Esophagus (tissue), 2 donors: Measurements from ENCODE around the gene TMEM63B. TPM values are rescaled to one million over a fixed set of nuclear protein-coding genes. Genes with fewer than 3 reads are reported as not detected.

Source experiments
- H3K27ac ChIP-seq, 2 donors: one replicate each; pipeline ENCODE4 v1.5.1; 2013; ENCODE audit warnings: low read depth in 2 of 2, mild to moderate bottlenecking in 2 of 2, inconsistent platforms in 1 of 2, low read length in 1 of 2, moderate library complexity in 1 of 2
- H3K27me3 ChIP-seq, 2 donors: one replicate each; pipeline ENCODE4 v1.6.1; 2013; ENCODE audit warnings: low read length in 2 of 2, control low read depth in 1 of 2, mild to moderate bottlenecking in 1 of 2; ENCODE audit not compliant: insufficient read depth in 2 of 2, control insufficient read depth in 1 of 2
- H3K36me3 ChIP-seq, 2 donors: one replicate each; pipeline ENCODE4 v1.6.1; 2013; ENCODE audit warnings: low read length in 1 of 2; ENCODE audit not compliant: control insufficient read depth in 2 of 2, insufficient read depth in 2 of 2
- H3K4me1 ChIP-seq, 2 donors: one replicate each; pipeline ENCODE4 v1.6.1; 2013; ENCODE audit warnings: low read length in 1 of 2; ENCODE audit not compliant: control insufficient read depth in 2 of 2, insufficient read depth in 2 of 2
- H3K4me3 ChIP-seq, 2 donors: one replicate each; pipeline ENCODE4 v1.5.1; 2013; ENCODE audit warnings: low read length in 2 of 2, mild to moderate bottlenecking in 2 of 2, low read depth in 1 of 2, moderate library complexity in 1 of 2
- H3K9me3 ChIP-seq, 2 donors: one replicate each; pipeline ENCODE4 v1.6.1; 2013; ENCODE audit warnings: mild to moderate bottlenecking in 2 of 2, low read depth in 1 of 2, low read length in 1 of 2, moderate library complexity in 1 of 2; ENCODE audit not compliant: control insufficient read depth in 2 of 2, insufficient read depth in 1 of 2
- WGBS, 2 donors: extraction: QIAGEN DNeasy Blood & Tissue Kit; methylation state at CpG; one replicate each; pipeline ENCODE4 v1.1.7; 2013; 5-methylcytosine and 5-hydroxymethylcytosine counted together
- polyA plus RNA-seq, 2 donors: library from polyadenylated mRNA; stranded (reverse); fragments of 200-250 nt; gene quantifications; one replicate each; pipeline ENCODE4 v1.2.3, GENCODE V29; 2013
- donor health status: healthy with polysubstance abuse.
- donor health status: Bipolar disorder and iron deficiency.

Gene TMEM63B
- polyA plus RNA-seq, 2 donors = 21.6 to 37.9 TPM

DNA sequence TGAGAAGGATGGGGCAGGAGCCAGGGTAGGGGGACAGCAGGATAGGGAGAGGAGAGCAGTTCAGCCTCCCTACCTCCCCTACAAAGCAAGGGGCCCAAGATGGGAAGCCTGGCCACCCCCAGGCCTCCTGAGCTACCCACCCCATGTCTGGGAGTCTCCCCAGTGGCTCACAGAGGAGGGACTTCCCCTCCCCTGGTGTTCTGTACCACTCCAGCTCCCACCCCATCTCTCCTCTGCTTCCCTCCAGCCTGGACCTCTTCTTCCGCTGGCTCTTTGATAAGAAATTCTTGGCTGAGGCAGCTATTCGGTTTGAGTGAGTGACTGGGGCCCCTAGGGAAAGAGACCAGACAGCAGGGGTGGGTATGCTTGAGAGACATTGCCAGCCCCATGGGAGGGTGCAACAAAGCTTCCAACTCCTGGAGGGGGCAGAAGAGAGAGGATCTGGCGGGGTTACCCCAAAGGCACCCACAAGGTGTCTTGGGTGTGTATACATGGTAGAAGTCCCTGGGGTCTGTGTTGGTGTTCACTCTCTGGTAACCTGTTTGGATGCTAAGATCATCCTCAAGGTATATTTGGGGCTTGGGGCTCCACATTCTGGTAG lies 23.1 kb downstream of the TMEM63B start:
- Histone ChIP-seq H3K27ac (no peak overlapping the region), H3K36me3 (peaks cover 9 to 48% of the 10 kb centered on the region in 2 donors), H3K9me3 (no peaks in the 10 kb centered on the region), H3K4me3 (no peak overlapping the region), H3K27me3 (no peaks in the 10 kb centered on the region), H3K4me1 (peaks cover 0 to 3% of the 10 kb centered on the region in 2 donors)
- 69 to 77% methylated on average over 3 of the region's 3 CpGs for WGBS, 2 donors

GRCh38 chr6:44151348-44152108 lies 24.2 kb downstream of the TMEM63B start:
- WGBS, 2 donors = 22% methylated on average over 31 of the region's 31 CpGs
- H3K27me3 ChIP-seq = no peaks in the 10 kb centered on the region
- no peak overlapping the region for H3K27ac ChIP-seq
- H3K36me3 ChIP-seq = peaks cover 9 to 41% of the 10 kb centered on the region in 2 donors
- H3K4me1 ChIP-seq = peaks cover 0 to 3% of the 10 kb centered on the region in 2 donors
- H3K4me3 ChIP-seq = no peak overlapping the region
- H3K9me3 ChIP-seq = no peaks in the 10 kb centered on the region

- Histone ChIP-seq H3K36me3 (peaks cover 9 to 36% of the 10 kb centered on the region in 2 donors), H3K4me3 (no peak overlapping the region), H3K27me3 (no peaks in the 10 kb centered on the region), H3K4me1 (peaks cover 0 to 6% of the 10 kb centered on the region in 2 donors), H3K9me3 (no peaks in the 10 kb centered on the region), H3K27ac (no peak overlapping the region)
- WGBS, 2 donors = 53 to 56% methylated on average over 8 of the region's 8 CpGs
Observed at GRCh38 chr6:44152109-44152461, 24.7 kb downstream of the TMEM63B start.

DNA sequence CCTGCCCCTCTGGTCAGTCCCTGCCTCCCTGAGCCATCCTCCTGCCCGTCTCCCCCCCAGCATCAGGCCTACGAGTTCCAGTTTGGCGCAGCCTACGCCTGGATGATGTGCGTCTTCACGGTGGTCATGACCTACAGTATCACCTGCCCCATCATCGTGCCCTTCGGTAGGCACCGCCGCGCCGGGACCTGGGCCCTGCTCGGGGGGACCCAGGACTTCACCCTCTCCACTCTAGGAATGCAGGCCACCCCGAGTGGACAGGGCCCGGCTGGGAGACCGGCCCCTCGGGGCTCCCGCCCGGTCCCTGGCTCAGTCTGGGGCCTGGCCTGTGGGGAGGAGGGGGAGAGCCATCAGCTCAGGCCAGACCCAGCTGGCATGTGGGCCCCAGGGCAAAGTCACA lies 25.2 kb downstream of the TMEM63B start:
- H3K27ac ChIP-seq = no peak overlapping the region
- H3K9me3 ChIP-seq = no peaks in the 10 kb centered on the region
- no peaks in the 10 kb centered on the region for H3K27me3 ChIP-seq
- 91 to 95% methylated on average over 14 to 19 of the region's 19 CpGs for WGBS, 2 donors
- H3K36me3 ChIP-seq = peaks cover 9 to 32% of the 10 kb centered on the region in 2 donors
- H3K4me1 ChIP-seq = peaks cover 0 to 6% of the 10 kb centered on the region in 2 donors
- no peak overlapping the region for H3K4me3 ChIP-seq

GRCh38 chr6:44154067-44154466 lies 26.7 kb downstream of the TMEM63B start:
- WGBS, 2 donors = 89 to 93% methylated on average over 12 of the region's 12 CpGs
- Histone ChIP-seq H3K4me3 (no peak overlapping the region), H3K36me3 (peaks cover 0 to 21% of the 10 kb centered on the region in 2 donors)

DNA sequence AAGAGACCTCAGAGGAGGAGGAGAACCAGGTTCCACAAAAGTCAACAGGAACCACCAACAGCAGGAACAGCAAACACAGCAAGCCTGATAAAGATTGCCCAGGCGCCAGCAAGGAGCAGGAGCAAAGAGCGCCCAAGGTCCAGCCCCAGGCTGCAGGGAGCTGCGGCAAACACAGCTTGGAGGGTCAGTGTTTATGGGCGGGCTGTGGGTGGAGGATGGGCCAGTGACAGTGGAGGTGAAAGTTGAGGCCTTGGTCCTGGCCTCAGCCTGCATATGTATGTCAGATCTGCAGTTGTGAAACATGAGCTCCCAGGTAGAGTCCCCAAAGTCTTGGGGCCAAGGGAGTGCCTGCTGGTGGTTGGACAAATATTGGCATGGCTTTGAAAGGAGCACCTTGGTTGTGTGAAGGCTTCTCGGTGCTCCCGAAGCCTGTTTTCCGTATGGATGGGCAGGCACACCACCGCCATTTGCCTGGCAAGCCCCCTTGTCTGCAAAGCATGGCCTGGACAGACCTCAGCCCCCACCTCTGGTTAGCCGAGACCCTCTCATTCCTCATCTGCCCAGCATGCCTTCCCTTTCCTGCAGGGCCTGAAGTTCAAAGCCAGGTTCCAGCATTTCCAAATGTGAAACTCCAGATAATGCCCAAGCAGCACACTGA lies 29.3 kb downstream of the TMEM63B start:
- Histone ChIP-seq H3K27ac (no peak overlapping the region), H3K4me3 (no peak overlapping the region), H3K36me3 (peaks cover 0 to 14% of the 10 kb centered on the region in 2 donors), H3K9me3 (no peaks in the 10 kb centered on the region), H3K4me1 (peaks cover 0 to 4% of the 10 kb centered on the region in 2 donors), H3K27me3 (no peaks in the 10 kb centered on the region)
- 69 to 81% methylated on average over 9 of the region's 9 CpGs for WGBS, 2 donors

More at GRCh38 chr6:44154067-44154466, 26.7 kb downstream of the TMEM63B start:
- Histone ChIP-seq H3K27ac (no peak overlapping the region), H3K27me3 (no peaks in the 10 kb centered on the region), H3K4me1 (peaks cover 0 to 6% of the 10 kb centered on the region in 2 donors), H3K9me3 (no peaks in the 10 kb centered on the region)

GRCh38 chr6:44157152-44157521 lies 29.8 kb downstream of the TMEM63B start:
- Histone ChIP-seq H3K9me3 (no peaks in the 10 kb centered on the region), H3K27me3 (no peaks in the 10 kb centered on the region), H3K4me3 (no peak overlapping the region), H3K36me3 (peaks cover 0 to 13% of the 10 kb centered on the region in 2 donors), H3K4me1 (peaks cover 0 to 2% of the 10 kb centered on the region in 2 donors), H3K27ac (no peak overlapping the region)
- WGBS, 2 donors = 78 to 82% methylated on average over 11 of the region's 11 CpGs

DNA sequence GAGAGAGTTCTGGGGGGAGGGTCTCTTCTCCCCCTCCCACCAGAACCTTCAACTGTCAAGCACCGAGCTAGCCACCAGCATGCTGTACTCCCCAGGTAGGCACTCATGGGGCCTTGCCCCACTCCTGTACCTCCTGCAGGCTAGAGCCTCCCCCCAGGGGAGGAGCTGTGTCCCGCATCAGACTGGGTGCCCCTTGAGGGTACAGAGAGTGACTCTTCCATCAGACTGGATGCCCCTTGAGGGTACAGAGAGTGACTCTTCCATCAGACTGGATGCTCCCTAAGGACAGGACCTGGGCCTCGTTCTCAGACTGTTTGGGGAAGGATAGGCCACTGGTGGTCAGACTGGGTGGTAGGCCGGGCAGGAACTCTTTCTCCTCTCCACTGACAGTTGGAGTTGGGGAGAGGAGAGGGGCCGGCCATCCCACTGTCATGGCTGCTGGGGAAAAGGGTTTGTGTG lies 31.4 kb downstream of the TMEM63B start, which contains the start of gene CAPN11:
Gene CAPN11 (plus strand): TSS at position 51 of the 459 bp plus-strand sequence. CDS start 29 bp downstream, at position 80.
- Histone ChIP-seq H3K27ac (no peak within 1 kb of the TSS), H3K36me3 (peaks cover 0 to 2% of the 10 kb centered on the region in 2 donors), H3K4me1 (peaks cover 0 to 2% of the 10 kb centered on the region in 2 donors), H3K9me3 (no peaks in the 10 kb centered on the region), H3K27me3 (no peaks in the 10 kb centered on the region), H3K4me3 (no peak within 1 kb of the TSS)
- 79 to 88% methylated on average over 5 of the region's 5 CpGs for WGBS, 2 donors

DNA sequence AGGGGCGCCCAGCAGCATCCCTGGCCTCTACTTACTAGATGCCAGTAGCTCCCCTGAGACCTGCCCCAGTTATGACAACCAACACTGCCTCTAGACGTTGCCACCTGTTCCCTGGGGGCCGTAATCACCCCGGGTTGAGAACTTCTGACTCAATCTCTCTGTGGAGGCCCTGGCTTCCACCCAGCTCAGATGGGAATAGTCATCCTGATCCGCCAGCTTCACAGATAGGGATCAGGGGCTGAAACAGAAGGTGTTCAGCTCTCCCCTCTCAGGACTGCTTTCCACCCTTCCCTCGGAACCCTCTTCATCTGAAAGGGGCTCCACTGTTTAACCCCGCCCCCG lies 34.6 kb downstream of the TMEM63B start:
- Histone ChIP-seq H3K27me3 (no peaks in the 10 kb centered on the region), H3K27ac (no peak overlapping the region)
- 71 to 72% methylated on average over 8 of the region's 8 CpGs for WGBS, 2 donors

More for the DNA sequence above, 34.6 kb downstream of the TMEM63B start:
- H3K9me3 ChIP-seq = no peaks in the 10 kb centered on the region
- H3K36me3 ChIP-seq = no peaks in the 10 kb centered on the region
- H3K4me3 ChIP-seq = no peak overlapping the region
- H3K4me1 ChIP-seq = peaks cover 0 to under 1% of the 10 kb centered on the region in 2 donors
